Peyer's patch (tissue), 4 donors: ENCODE results near the gene FOXP4.

Experiments
- CTCF ChIP-seq, 6 experiments: fragments of 450-650 bp in 4 of 6; fragments of 200-600 bp in 2 of 6; sonication (generic) in 1 of 6; IDR thresholded peaks; one replicate each; pipeline ENCODE4 v1.5.1; 2017 to 2019; ENCODE audit warnings: antibody characterized with exemption in 6 of 6, mild to moderate bottlenecking in 3 of 6, moderate library complexity in 1 of 6
- POLR2A ChIP-seq, 2 donors: fragments of 450-650 bp; IDR thresholded peaks; one replicate each; pipeline ENCODE4 v1.5.1; 2017; ENCODE audit warnings: antibody characterized with exemption in 2 of 2, mild to moderate bottlenecking in 2 of 2, moderate library complexity in 2 of 2

GRCh38 chr6:41630946-41631345 lies 84.8 kb downstream of the FOXP4 start:
- TF ChIP-seq CTCF (IDR thresholded peaks at IDR 0.05): no peak
- TF ChIP-seq POLR2A (IDR thresholded peaks at IDR 0.05): no peak
